B cell (primary cell): Measurements from ENCODE around the gene ABTB2.

Experiments used
- CTCF ChIP-seq: fragments of 200-600 bp; IDR thresholded peaks from one replicate; pipeline ENCODE4 v1.8.0; 2022; ENCODE audit warnings: antibody characterized with exemption, mild to moderate bottlenecking
- EZH2 ChIP-seq: IDR thresholded peaks from 2 replicates; pipeline ENCODE4 v1.6.1; 2012; ENCODE audit warnings: borderline replicate concordance, low read depth, mild to moderate bottlenecking, moderate library complexity, low read length; ENCODE audit not compliant: insufficient read depth, poor library complexity, severe bottlenecking

DNA sequence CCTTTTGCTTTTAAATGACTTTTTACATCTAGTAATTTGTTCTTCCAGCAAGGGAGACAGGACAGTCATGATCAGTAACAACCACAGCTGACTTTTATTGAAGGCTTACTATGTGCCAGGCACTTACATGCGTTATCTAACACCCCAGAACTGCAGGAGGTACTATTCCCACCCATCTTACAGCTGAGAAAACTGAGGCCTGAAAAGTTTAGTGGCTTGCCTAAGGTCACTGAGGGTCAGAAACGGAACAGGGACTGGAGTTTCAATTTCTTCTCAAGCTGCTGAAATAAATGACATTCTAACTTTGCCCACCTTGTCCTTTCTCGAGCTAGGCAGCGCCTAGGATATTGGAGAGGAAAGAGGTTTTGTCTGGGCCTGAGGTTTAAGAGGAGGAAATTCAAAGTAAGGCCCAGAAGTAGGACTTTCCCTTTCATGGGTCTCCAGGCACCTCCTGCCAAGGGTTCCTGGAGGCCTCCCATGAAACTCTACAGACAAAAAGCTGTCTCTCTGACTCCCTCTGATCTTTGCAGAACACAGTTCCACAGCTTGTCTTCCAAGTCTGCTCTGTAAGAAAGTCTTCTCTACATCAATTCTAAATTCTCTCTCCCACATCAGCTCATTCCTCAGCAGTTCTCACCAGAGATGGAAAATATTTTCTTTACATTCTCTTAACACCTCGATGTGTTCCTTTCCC lies 150.2 kb downstream of the ABTB2 start:
- TF ChIP-seq CTCF: no peak
- no peak for TF ChIP-seq EZH2
